Measurements from ENCODE around the gene SDF2L1.
"Not testable (repeated sequence)": the region's sequence is repeated elsewhere in the genome, so short reads cannot be mapped to it uniquely, and the experiment has no call there.

The SDF2L1 gene

DNA sequence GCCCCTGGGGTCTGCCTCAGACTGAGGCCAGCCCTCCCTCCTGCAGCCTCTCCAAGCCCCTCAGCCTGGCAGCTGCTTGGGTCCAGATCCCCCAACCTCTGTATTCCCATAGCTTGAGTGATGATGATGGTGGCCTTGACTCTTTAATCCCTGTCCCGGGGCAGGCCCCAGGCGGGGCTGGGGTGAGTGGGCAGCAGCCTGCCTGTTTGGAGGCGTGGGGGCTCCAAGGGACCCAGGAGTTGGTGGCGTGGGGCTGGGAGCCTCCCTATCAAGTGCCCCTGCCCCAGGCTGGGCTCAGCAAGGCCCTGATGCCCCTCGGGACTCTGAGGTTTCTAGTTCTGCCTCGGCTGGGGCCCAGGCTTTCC, 46.2 kb downstream of the SDF2L1 start:
- no peak for DNase-seq

DNA sequence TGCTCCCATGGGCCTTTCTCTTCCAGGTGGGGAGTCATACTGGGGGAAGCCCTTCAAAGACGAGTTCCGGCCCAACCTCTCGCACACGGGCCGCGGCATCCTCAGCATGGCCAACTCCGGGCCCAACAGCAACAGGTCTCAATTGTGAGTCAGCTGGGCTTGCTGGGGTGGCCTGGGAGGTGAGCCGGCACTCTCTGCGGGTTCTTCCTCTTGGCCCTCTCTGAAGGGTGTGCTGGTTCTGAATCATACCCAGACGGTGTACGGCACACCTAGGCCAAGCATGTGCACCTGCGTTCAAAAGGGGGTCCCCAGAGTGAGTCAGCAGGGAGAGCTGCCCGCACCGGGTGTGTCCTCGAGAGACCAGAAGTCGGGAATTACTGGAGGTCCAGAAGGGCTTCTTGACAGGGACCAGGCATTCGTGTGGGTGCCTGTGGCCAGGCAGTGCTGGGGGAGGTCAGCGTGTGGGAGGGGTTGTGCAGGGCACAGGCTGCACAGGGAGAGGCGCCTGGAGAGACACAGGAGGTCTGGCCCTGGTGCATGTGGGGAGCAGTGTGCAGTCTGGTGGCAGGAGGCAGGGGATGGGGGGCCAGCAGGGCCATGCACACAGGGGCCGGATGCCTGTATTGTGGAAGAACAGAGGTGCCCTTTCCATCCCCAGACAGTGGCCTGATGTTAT, 46.7 kb downstream of the SDF2L1 start:
- no peak for DNase-seq

DNA sequence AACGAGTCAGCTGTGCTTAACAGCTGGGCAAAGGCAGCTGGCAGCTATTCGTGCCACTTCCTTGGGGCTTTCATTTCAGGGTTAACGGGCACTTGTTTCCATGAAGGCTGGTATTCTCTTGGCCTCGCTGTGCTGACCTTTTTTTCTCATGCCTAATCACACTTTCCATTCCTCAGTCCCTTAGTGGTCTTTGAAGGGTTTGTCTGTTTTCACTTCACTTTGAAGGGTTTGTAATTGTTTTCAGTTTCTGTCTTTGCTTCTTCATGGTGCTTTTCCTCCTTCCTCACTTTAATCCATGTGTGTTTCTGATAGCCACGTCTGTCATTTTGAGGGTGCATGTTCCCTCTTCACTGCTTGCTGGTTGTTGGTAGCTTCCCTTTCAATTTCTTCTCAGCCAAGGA, 48.3 kb downstream of the SDF2L1 start:
- DNase-seq, result no peak

DNA sequence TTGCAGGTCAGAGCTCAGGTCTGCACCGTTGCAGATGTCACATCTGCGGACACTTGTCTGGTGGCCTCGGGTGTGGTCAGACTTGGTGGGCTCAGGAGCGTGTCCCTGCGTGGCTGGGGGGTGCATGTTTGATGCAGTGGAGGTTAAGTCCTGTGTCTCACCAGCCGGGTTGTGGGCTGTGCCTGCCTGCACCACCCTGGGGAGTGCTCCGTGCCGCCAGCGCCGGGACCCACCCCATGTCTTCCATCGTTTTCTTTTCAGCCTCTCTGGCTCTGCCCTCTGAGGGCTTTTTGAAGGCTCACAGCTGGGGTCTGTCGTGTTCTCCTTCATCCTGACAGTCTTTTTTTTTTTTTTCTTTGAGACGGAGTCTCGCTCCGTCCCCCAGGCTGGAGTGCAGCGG, 49.7 kb downstream of the SDF2L1 start:
- no peak for DNase-seq

DNA sequence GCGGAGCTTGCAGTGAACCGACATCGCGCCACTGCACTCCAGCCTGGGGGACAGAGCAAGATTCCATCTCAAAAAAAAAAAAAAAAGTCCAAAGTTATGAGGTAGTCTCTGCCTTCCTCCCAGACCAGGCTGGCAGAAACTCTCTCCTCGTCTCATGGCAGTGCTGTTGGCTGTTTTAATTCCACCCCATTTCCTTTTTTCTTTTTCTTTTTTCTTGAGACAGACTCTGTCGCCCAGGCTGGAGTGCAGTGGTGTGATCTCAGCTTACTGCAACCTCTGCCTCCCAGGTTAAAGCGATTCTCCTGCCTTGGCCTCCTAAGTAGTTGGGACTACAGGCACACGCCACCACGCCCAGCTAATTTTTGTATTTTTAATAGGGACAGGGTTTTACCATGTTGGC, 50.8 kb downstream of the SDF2L1 start:
- not testable (repeated sequence) for DNase-seq

DNA sequence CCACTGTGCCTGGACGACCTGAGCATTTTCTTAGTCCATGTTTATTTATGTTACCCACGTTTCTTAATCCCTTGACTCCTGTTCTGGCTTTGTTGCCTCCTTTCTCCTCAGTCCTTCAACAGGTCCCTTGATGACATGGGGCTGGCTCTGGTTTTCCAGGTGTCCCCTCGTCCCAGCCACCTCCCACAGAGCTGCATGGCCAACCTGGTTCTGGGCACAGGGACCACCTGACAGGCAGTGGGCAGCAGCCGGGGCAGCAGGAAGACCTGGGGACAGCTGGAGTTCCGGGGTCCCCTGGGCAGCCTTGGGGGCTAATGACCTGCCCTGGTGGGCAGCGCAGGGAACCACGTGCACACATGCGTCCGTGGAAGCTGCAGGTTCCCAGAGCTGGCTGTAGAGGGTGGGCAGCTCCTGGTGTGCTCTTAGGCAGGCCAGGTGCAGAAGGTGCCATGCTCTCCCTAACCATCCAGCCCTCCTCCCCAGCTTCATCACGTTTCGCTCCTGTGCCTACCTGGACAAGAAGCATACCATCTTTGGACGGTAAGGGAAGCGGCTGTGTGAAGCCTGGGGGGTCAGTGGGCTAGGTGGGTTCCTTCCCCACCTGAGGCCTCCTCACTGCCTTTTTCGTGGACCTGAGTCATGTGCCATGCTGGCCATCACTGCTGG, 51.4 kb downstream of the SDF2L1 start:
- no peak for DNase-seq
